NB4 (cell line): ENCODE results near the gene OTUD5.

ENCODE experiments used
- CTCF ChIP-seq: IDR thresholded peaks from one replicate; pipeline ENCODE4 v1.5.1; 2012; ENCODE audit warnings: low read depth, low read length
- POLR2A ChIP-seq: IDR thresholded peaks from 2 replicates; pipeline ENCODE4 v1.6.1; 2011; ENCODE audit warnings: mild to moderate bottlenecking; ENCODE audit not compliant: insufficient read length; ENCODE audit errors: extremely low read depth

- no peak for TF ChIP-seq CTCF
- TF ChIP-seq POLR2A, result no peak
Measured at GRCh38 chrX:48961585-48962091, 4.2 kb upstream of the OTUD5 start.
